ENCODE results near the gene FAM161A. TPM values are rescaled to one million over a fixed set of nuclear protein-coding genes. Genes with fewer than 3 reads are reported as not detected.

Gene FAM161A
- total and polyA plus RNA-seq, 2 experiments from 2014 or later, result 16.2 to 27.4 TPM

GRCh38 chr2:61862085-61862484 is 8.2 kb upstream of the FAM161A start (continued):
- no peak for TF ChIP-seq ZNF462 (CRISPR knock-in tag; IDR thresholded peaks at IDR 0.05)
- no peak for TF ChIP-seq CTCF (conservative IDR thresholded peaks at IDR 0.05; ENCODE audit: low read depth in 2 of 2)
- TF ChIP-seq ZNF114 (CRISPR knock-in tag; IDR thresholded peaks at IDR 0.05), result no peak
- no peak for TF ChIP-seq ZNF331 (CRISPR knock-in tag; IDR thresholded peaks at IDR 0.05; ENCODE audit: low read depth)
- no peak for TF ChIP-seq JUNB (IDR thresholded peaks at IDR 0.05; ENCODE audit: unreplicated experiment)
- no peak for TF ChIP-seq REST (IDR thresholded peaks at IDR 0.05; ENCODE audit: unreplicated experiment)
- TF ChIP-seq EZH2phosphoT487 (IDR thresholded peaks at IDR 0.05; ENCODE audit: unreplicated experiment), result no peak
- no peak for TF ChIP-seq NANOG (IDR thresholded peaks at IDR 0.05; ENCODE audit: borderline replicate concordance)
